Spleen (tissue), 11 donors: ENCODE results near the gene IL13. TPM values are rescaled to one million over a fixed set of nuclear protein-coding genes. Genes with fewer than 3 reads are reported as not detected.

Source experiments
- DNase-seq: peaks from one replicate; pipeline ENCODE4 v3.0.0-alpha.2; 2020
- H3K27ac ChIP-seq, 8 donors: fragments of 200-600 bp; sonication (generic) in 7 of 8; 1 replicate in 4 of 8; 2 replicates in 4 of 8; pipeline versions ENCODE4 v1.5.0 to v1.8.0; 2016 to 2021; ENCODE audit warnings: inconsistent platforms in 4 of 8, mild to moderate bottlenecking in 4 of 8, moderate library complexity in 1 of 8
- H3K27me3 ChIP-seq, 7 donors: fragments of 200-600 bp; sonication (generic) in 6 of 7; replicated peaks in 1 of 7; 1 replicate in 4 of 7; 2 replicates in 3 of 7; pipeline versions ENCODE4 v1.5.0 to v1.8.0; 2016 to 2021; ENCODE audit warnings: inconsistent platforms in 3 of 7, mild to moderate bottlenecking in 1 of 7
- H3K36me3 ChIP-seq, 6 donors: fragments of 200-600 bp; sonication (generic) in 5 of 6; 1 replicate in 4 of 6; 2 replicates in 2 of 6; pipeline versions ENCODE4 v1.5.0 to v1.8.0; 2016 to 2021; ENCODE audit warnings: inconsistent platforms in 2 of 6
- H3K4me1 ChIP-seq, 6 donors: fragments of 200-600 bp; sonication (generic) in 5 of 6; 1 replicate in 3 of 6; 2 replicates in 3 of 6; pipeline versions ENCODE4 v1.5.0 to v1.8.0; 2016 to 2021; ENCODE audit warnings: inconsistent platforms in 3 of 6
- H3K4me3 ChIP-seq, 8 donors: fragments of 200-600 bp; sonication (generic) in 7 of 8; 1 replicate in 4 of 8; 2 replicates in 4 of 8; pipeline versions ENCODE4 v1.5.0 to v1.8.0; 2016 to 2021; ENCODE audit warnings: inconsistent platforms in 4 of 8, mild to moderate bottlenecking in 4 of 8, moderate library complexity in 2 of 8
- H3K9me3 ChIP-seq, 8 donors: fragments of 200-600 bp; sonication (generic) in 7 of 8; 1 replicate in 4 of 8; 2 replicates in 4 of 8; pipeline versions ENCODE4 v1.5.0 to v1.8.0; 2016 to 2021; ENCODE audit warnings: inconsistent platforms in 4 of 8
- CTCF ChIP-seq, 11 experiments: fragments of 200-600 bp in 7 of 11; fragments of 450-650 bp in 4 of 11; sonication (generic) in 4 of 11; IDR thresholded peaks in 8 of 11; conservative IDR thresholded peaks in 3 of 11; 1 replicate in 7 of 11; 2 replicates in 4 of 11; pipeline versions ENCODE4 v1.4.0 to v1.8.0; 2016 to 2021; ENCODE audit warnings: antibody characterized with exemption in 11 of 11, inconsistent platforms in 4 of 11, mild to moderate bottlenecking in 1 of 11
- POLR2A ChIP-seq, 3 donors: fragments of 450-650 bp; IDR thresholded peaks; one replicate each; pipeline ENCODE4 v1.5.1; 2017; ENCODE audit warnings: antibody characterized with exemption in 3 of 3, mild to moderate bottlenecking in 1 of 3
- POLR2AphosphoS5 ChIP-seq, 3 donors: sonication (generic); formaldehyde crosslinking; IDR thresholded peaks; one replicate each; pipeline ENCODE4 v1.5.1; 2017; ENCODE audit warnings: antibody characterized with exemption in 3 of 3
- WGBS, 5 donors: extraction: QIAGEN DNeasy Blood & Tissue Kit in 3 of 5; methylation state at CpG; one replicate each; pipeline versions ENCODE4 v1.1.5 to v1.1.7; 2013 to 2018; 5-methylcytosine and 5-hydroxymethylcytosine counted together
- intact Hi-C: fragments of 100-400 bp; cut with DNase I; formaldehyde crosslinking; loops from one replicate; pipeline ENCODE4 v1.15.0; 2023; ENCODE audit warnings: low total_unique reads
- polyA plus RNA-seq, 3 donors: library from polyadenylated mRNA; stranded (reverse); fragments of 200-250 nt; gene quantifications; one replicate each; pipeline ENCODE4 v1.2.1, GENCODE V29; 2013
- total RNA-seq, 7 donors: library from RNA; depleted of rRNA in 3 of 7; stranded (reverse); fragments of >200 nt in 3 of 7; fragmentation: NEBNext Ultra II Directional in 4 of 7; extraction: Animal tissue kit (Norgen Biotek cat#: 25700) in 4 of 7; gene quantifications; one replicate each; pipeline versions ENCODE4 v1.1.0 to v1.2.1, GENCODE V29; 2016 to 2021
- donor health status: healthy with polysubstance abuse.
- donor health status: DM: no; HTN: no; CAD: no; lungs with moderate emphysema.
- donor health status: DM: no; HTN: no; CAD: no.
- donor health status: Bipolar disorder and iron deficiency.
- donor health status: healthy.
- donor health status: DM: no; HTN: no; CAD: no.
- donor health status: DM: yes; HTN: yes; CAD: no.

Gene IL13
- total and polyA plus RNA-seq, 10 donors, result 0.06 to 0.07 TPM; not detected in 8

DNA sequence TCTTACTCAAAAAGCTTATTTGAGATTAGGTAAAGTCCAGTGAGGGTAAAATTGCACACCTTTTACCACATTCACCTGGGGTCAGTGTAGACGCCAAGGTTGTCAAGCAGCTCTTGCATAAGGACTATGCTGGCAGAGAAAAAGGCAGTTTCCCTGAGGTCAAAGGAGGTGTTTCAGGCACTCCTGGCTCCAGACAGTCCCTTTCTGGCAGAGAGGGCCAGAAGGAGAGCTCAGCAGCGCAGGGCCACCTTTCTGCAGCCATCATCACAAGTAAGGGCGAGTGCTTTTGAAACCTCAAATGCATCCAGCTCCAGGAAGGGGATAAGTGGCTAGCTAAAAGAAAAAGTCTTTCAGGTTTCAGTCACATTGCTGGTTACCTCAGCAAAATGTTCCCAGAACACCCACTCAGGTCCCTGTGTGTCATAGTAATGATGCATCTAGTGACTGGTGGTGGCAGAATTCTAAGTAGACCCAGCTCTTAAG lies 16.7 kb upstream of the IL13 start:
- Histone ChIP-seq H3K4me3 (no peak overlapping the region), H3K27ac (no peak overlapping the region), H3K27me3 (no peaks in the 10 kb centered on the region), H3K4me1 (no peaks in the 10 kb centered on the region), H3K9me3 (no peaks in the 10 kb centered on the region), H3K36me3 (peaks cover 0 to 81% (median 59%) of the 10 kb centered on the region in 6 donors)
- intact Hi-C loops, result no loop called here
- 78 to 92% (median 82%) methylated on average over 3 of the region's 3 CpGs for WGBS, 5 donors
- TF ChIP-seq CTCF (IDR thresholded peaks at IDR 0.05 in 8 of 11, conservative IDR thresholded peaks at IDR 0.05 in 3 of 11) (no peak), POLR2AphosphoS5 (IDR thresholded peaks at IDR 0.05) (no peak), POLR2A (IDR thresholded peaks at IDR 0.05) (no peak)
- no peak for DNase-seq

- H3K4me3 ChIP-seq, result no peak overlapping the region
- H3K27ac ChIP-seq, result no peak overlapping the region
- TF ChIP-seq POLR2A (IDR thresholded peaks at IDR 0.05), result no peak
- no peak for TF ChIP-seq POLR2AphosphoS5 (IDR thresholded peaks at IDR 0.05)
- no peak for TF ChIP-seq CTCF (IDR thresholded peaks at IDR 0.05 in 8 of 11, conservative IDR thresholded peaks at IDR 0.05 in 3 of 11)
- intact Hi-C loops, result no loop called here
- H3K36me3 ChIP-seq, result peaks cover 0 to 76% (median 57%) of the 10 kb centered on the region in 6 donors
- no peaks in the 10 kb centered on the region for H3K4me1 ChIP-seq
- DNase-seq, result no peak
- peaks cover 0 to 4% (median 0%) of the 10 kb centered on the region in 8 donors for H3K9me3 ChIP-seq
- H3K27me3 ChIP-seq, result no peaks in the 10 kb centered on the region
- WGBS, 5 donors, result 92 to 100% (median 95%) methylated on average over 3 of the region's 3 CpGs
These were observed 16.1 kb upstream of the IL13 start for GRCh38 chr5:132641841-132642240.

- H3K36me3 ChIP-seq, result peaks cover 0 to 53% (median 35%) of the 10 kb centered on the region in 6 donors
- no peak for DNase-seq
- intact Hi-C loops, result no loop called here
- no peak overlapping the region for H3K4me3 ChIP-seq
- no peak overlapping the region for H3K27ac ChIP-seq
- no peaks in the 10 kb centered on the region for H3K4me1 ChIP-seq
- H3K9me3 ChIP-seq, result peaks cover 0 to 27% (median 19%) of the 10 kb centered on the region in 8 donors
- H3K27me3 ChIP-seq, result no peaks in the 10 kb centered on the region
- TF ChIP-seq POLR2A (IDR thresholded peaks at IDR 0.05), result no peak
- no peak for TF ChIP-seq POLR2AphosphoS5 (IDR thresholded peaks at IDR 0.05)
- TF ChIP-seq CTCF (IDR thresholded peaks at IDR 0.05 in 8 of 11, conservative IDR thresholded peaks at IDR 0.05 in 3 of 11), result no peak
These were observed 13.8 kb upstream of the IL13 start for GRCh38 chr5:132644177-132644576.

DNA sequence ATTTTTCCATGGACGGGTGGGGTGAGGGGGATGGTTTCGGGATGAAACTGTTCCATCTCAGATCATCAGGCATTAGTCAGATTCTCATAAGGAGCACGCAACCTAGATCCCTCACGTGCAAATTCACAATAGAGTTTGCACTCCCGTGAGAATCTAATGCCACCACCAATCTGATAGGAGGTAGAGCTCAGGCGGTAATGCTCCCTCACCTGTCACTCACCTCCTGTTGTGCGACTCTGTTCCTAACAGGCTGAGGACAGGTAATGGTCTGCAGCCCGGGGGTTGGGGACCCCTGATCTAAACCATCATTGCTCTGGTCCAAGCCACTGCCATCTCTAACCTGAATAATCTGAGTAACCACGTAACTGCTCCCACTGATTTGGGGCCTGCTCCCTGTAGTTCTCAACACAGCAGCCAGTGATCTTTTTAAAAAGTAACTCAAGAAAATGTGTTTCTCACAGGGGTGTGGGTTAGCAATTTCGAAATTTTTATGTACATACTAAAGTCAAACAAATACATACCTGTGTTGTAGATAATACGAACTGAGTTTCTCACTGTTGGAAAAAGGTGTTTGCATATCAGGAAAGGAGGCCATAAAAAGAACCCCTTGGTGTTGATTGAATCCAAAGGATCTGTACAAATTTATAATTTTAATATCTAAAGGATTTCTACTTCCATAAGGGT lies 11.2 kb upstream of the IL13 start:
- DNase-seq, result no peak
- Histone ChIP-seq H3K36me3 (peaks cover 0 to 27% (median 12%) of the 10 kb centered on the region in 6 donors), H3K27me3 (no peaks in the 10 kb centered on the region), H3K27ac (no peak overlapping the region), H3K4me3 (no peak overlapping the region), H3K9me3 (peaks cover 0 to 32% (median 25%) of the 10 kb centered on the region in 8 donors), H3K4me1 (no peaks in the 10 kb centered on the region)
- TF ChIP-seq POLR2A (IDR thresholded peaks at IDR 0.05), result no peak
- TF ChIP-seq CTCF (IDR thresholded peaks at IDR 0.05 in 8 of 11, conservative IDR thresholded peaks at IDR 0.05 in 3 of 11), result no peak
- no peak for TF ChIP-seq POLR2AphosphoS5 (IDR thresholded peaks at IDR 0.05)
- intact Hi-C loops, result no loop called here
- 92 to 98% (median 95%) methylated on average over 11 of the region's 11 CpGs for WGBS, 5 donors
